NAMALWA (cell line): ENCODE results near the gene DLG5.

Experiments used
- DNase-seq: peaks from one replicate; pipeline ENCODE4 v3.0.0-alpha.2; 2015; ENCODE audit warnings: low spot score

DLG5 gene

GRCh38 chr10:77912576-77912975 lies 14.0 kb downstream of the DLG5 start:
- no peak for DNase-seq

GRCh38 chr10:77911535-77912123 lies 14.9 kb downstream of the DLG5 start:
- DNase-seq: no peak

GRCh38 chr10:77910524-77911145 lies 15.9 kb downstream of the DLG5 start:
- DNase-seq: no peak

- DNase-seq: no peak
These were observed 16.7 kb downstream of the DLG5 start for GRCh38 chr10:77909749-77910375.

- DNase-seq: no peak
These were observed 17.4 kb downstream of the DLG5 start for GRCh38 chr10:77909021-77909748.

- DNase-seq: peak; percentile 4
These were observed 18.4 kb downstream of the DLG5 start for GRCh38 chr10:77907900-77908717.

- no peak for DNase-seq
These were observed 19.1 kb downstream of the DLG5 start for GRCh38 chr10:77907462-77907861.

GRCh38 chr10:77906951-77907421 lies 19.6 kb downstream of the DLG5 start:
- no peak for DNase-seq

GRCh38 chr10:77905781-77906180 lies 20.8 kb downstream of the DLG5 start:
- DNase-seq: no peak

GRCh38 chr10:77905086-77905748 lies 21.3 kb downstream of the DLG5 start:
- DNase-seq: no peak

GRCh38 chr10:77904100-77904840 lies 22.3 kb downstream of the DLG5 start:
- DNase-seq: no peak

GRCh38 chr10:77902159-77902558 lies 24.4 kb downstream of the DLG5 start:
- DNase-seq: no peak

GRCh38 chr10:77901743-77902142 lies 24.8 kb downstream of the DLG5 start:
- DNase-seq: no peak

- DNase-seq: no peak
These were observed 26.9 kb downstream of the DLG5 start for GRCh38 chr10:77899690-77900089.

- no peak for DNase-seq
These were observed 27.5 kb downstream of the DLG5 start for GRCh38 chr10:77899080-77899477.

- no peak for DNase-seq
These were observed 28.1 kb downstream of the DLG5 start for GRCh38 chr10:77898323-77899079.

- no peak for DNase-seq
These were observed 30.5 kb downstream of the DLG5 start for GRCh38 chr10:77896058-77896457.

GRCh38 chr10:77894058-77894457 lies 32.5 kb downstream of the DLG5 start:
- DNase-seq: no peak

- no peak for DNase-seq
These were observed 33.2 kb downstream of the DLG5 start for GRCh38 chr10:77893386-77893785.

- no peak for DNase-seq
These were observed 33.8 kb downstream of the DLG5 start for GRCh38 chr10:77892761-77893160.
